Ascending aorta (tissue), 2 donors: ENCODE results near the gene BEST1. TPM values are rescaled to one million over a fixed set of nuclear protein-coding genes. Genes with fewer than 3 reads are reported as not detected.

Experiments
- DNase-seq, 2 donors: peaks; one replicate each; pipeline ENCODE4 v3.0.0-alpha.2; 2019; ENCODE audit warnings: low spot score in 2 of 2
- H3K27ac ChIP-seq, 2 donors: fragments of 200-600 bp; sonication (generic); one replicate each; pipeline ENCODE4 v1.5.1; 2016 to 2017; ENCODE audit warnings: mild to moderate bottlenecking in 1 of 2
- H3K27me3 ChIP-seq: fragments of 200-600 bp; sonication (generic); one replicate; pipeline ENCODE4 v1.5.1; 2017
- H3K36me3 ChIP-seq, 2 donors: fragments of 200-600 bp; sonication (generic); one replicate each; pipeline ENCODE4 v1.5.1; 2016
- H3K4me1 ChIP-seq, 2 donors: fragments of 200-600 bp; sonication (generic); one replicate each; pipeline ENCODE4 v1.5.1; 2016 to 2017; ENCODE audit warnings: mild to moderate bottlenecking in 1 of 2
- H3K4me3 ChIP-seq, 2 donors: fragments of 200-600 bp; sonication (generic); one replicate each; pipeline ENCODE4 v1.5.1; 2016 to 2017; ENCODE audit warnings: mild to moderate bottlenecking in 1 of 2
- H3K9me3 ChIP-seq, 2 donors: fragments of 200-600 bp; sonication (generic); one replicate each; pipeline ENCODE4 v1.5.1; 2016
- CTCF ChIP-seq, 3 experiments: fragments of 200-600 bp in 2 of 3; fragments of 450-650 bp in 1 of 3; sonication (generic) in 2 of 3; IDR thresholded peaks; one replicate each; pipeline ENCODE4 v1.5.1; 2016 to 2019; ENCODE audit warnings: antibody characterized with exemption in 3 of 3, mild to moderate bottlenecking in 1 of 3, moderate library complexity in 1 of 3
- intact Hi-C: fragments of 100-400 bp; cut with DNase I; formaldehyde crosslinking; loops from one replicate; pipeline ENCODE4 v1.15.1; 2023
- total RNA-seq: library from RNA; depleted of rRNA; stranded (reverse); fragments of >200 nt; gene quantifications from one replicate; pipeline ENCODE4 v1.1.0, GENCODE V29; 2016

BEST1 gene
- total RNA-seq, 1 donor from 2014 or later: 30.9 TPM

- peak in 1 of 2 donors; percentile 50 for DNase-seq
- H3K36me3 ChIP-seq: peaks cover 10 to 22% of the 10 kb centered on the region in 2 donors
- no peaks in the 10 kb centered on the region for H3K9me3 ChIP-seq
- H3K27me3 ChIP-seq: no peaks in the 10 kb centered on the region
- peaks cover 10 to 31% of the 10 kb centered on the region in 2 donors for H3K4me1 ChIP-seq
- no peak overlapping the region for H3K4me3 ChIP-seq
- no peak overlapping the region for H3K27ac ChIP-seq
- intact Hi-C loops: no loop called here
- no peak for TF ChIP-seq CTCF (IDR thresholded peaks at IDR 0.05)
These were observed 10.4 kb downstream of the BEST1 start for GRCh38 chr11:61960532-61960931.

DNA sequence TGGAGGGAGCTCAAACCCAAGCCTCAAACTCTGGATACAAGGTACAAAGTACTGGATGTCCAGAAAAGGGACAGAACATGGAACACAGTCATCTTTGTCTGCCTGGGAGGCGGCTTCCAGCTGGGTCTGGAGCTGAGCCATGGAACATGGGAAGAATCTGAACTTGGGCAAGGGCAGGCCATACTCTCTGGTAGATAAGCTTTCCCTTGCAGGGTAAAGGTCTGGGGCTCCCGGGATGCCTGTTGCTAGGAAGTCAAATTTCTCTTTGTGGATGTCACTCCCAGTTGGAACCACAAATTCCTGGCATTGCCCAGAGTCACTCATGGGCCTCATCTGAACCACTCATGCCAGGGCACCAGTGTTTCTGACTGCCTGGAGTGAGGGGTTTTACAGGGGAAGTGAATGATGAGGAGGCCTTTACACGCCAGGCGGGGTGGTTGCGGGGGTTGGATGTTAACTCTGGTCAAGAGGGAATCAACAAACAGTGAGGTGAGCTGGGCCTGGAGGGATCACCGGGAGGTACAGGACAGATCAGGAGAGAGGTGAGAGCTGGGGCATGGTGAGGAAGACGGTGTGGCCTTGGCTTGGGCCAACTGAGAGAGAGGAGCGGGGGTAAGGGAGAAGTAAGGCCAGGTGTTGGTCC lies 11.5 kb downstream of the BEST1 start:
- H3K27ac ChIP-seq: peak overlapping the region; percentile 57 to 99
- intact Hi-C loops: no loop called here
- TF ChIP-seq CTCF (IDR thresholded peaks at IDR 0.05): no peak
- DNase-seq: peak in 1 of 2 donors; percentile 77
- peaks cover 10 to 30% of the 10 kb centered on the region in 2 donors for H3K4me1 ChIP-seq
- H3K9me3 ChIP-seq: no peaks in the 10 kb centered on the region
- no peak overlapping the region for H3K4me3 ChIP-seq
- no peaks in the 10 kb centered on the region for H3K27me3 ChIP-seq
- peaks cover 11 to 28% of the 10 kb centered on the region in 2 donors for H3K36me3 ChIP-seq

DNA sequence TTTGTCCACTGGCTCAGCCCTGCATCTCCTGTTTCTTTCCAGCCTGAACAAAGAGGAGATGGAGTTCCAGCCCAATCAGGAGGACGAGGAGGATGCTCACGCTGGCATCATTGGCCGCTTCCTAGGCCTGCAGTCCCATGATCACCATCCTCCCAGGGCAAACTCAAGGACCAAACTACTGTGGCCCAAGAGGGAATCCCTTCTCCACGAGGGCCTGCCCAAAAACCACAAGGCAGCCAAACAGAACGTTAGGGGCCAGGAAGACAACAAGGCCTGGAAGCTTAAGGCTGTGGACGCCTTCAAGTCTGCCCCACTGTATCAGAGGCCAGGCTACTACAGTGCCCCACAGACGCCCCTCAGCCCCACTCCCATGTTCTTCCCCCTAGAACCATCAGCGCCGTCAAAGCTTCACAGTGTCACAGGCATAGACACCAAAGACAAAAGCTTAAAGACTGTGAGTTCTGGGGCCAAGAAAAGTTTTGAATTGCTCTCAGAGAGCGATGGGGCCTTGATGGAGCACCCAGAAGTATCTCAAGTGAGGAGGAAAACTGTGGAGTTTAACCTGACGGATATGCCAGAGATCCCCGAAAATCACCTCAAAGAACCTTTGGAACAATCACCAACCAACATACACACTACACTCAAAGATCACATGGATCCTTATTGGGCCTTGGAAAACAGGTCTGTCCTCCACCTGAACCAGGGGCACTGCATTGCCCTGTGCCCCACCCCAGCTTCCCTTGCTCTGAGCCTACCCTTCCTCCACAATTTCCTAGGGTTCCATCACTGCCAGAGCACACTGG lies 12.3 kb downstream of the BEST1 start:
- Histone ChIP-seq H3K27me3 (no peaks in the 10 kb centered on the region), H3K27ac (peak overlapping the region; percentile 57 to 99), H3K9me3 (no peaks in the 10 kb centered on the region), H3K4me3 (no peak overlapping the region), H3K36me3 (peaks cover 11 to 28% of the 10 kb centered on the region in 2 donors), H3K4me1 (peaks cover 10 to 30% of the 10 kb centered on the region in 2 donors)
- intact Hi-C loops: no loop called here
- no peak for TF ChIP-seq CTCF (IDR thresholded peaks at IDR 0.05)
- DNase-seq: peak in 1 of 2 donors; percentile 67

DNA sequence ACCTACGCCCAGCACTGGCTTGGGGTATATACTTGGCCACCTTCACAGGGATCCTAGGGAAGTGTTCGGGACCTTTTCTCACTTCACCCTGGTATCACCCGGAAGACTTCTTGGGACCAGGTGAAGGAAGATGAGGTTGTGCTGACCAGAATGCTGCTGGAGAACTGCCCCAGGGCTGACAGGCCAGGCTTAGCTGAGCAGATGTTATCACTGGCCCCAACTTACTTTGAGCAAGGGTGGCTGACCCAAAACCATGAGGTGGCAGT lies 12.8 kb downstream of the BEST1 start:
- peaks cover 11 to 28% of the 10 kb centered on the region in 2 donors for H3K36me3 ChIP-seq
- peak overlapping the region; percentile 57 to 99 for H3K27ac ChIP-seq
- intact Hi-C loops: no loop called here
- H3K9me3 ChIP-seq: no peaks in the 10 kb centered on the region
- H3K4me3 ChIP-seq: no peak overlapping the region
- DNase-seq: peak in 1 of 2 donors; percentile 78
- peaks cover 10 to 30% of the 10 kb centered on the region in 2 donors for H3K4me1 ChIP-seq
- no peak for TF ChIP-seq CTCF (IDR thresholded peaks at IDR 0.05)
- H3K27me3 ChIP-seq: no peaks in the 10 kb centered on the region

- peak in 1 of 2 donors; percentile 65 for DNase-seq
- no peak for TF ChIP-seq CTCF (IDR thresholded peaks at IDR 0.05)
- no peaks in the 10 kb centered on the region for H3K27me3 ChIP-seq
- H3K9me3 ChIP-seq: no peaks in the 10 kb centered on the region
- peaks cover 11 to 28% of the 10 kb centered on the region in 2 donors for H3K36me3 ChIP-seq
- intact Hi-C loops: no loop called here
- peaks cover 10 to 31% of the 10 kb centered on the region in 2 donors for H3K4me1 ChIP-seq
- peak overlapping the region; percentile 57 to 99 for H3K27ac ChIP-seq
- peak overlapping the region in 1 of 2 donors; percentile 96 for H3K4me3 ChIP-seq
These were observed 13.3 kb downstream of the BEST1 start for GRCh38 chr11:61963282-61964057.
